DMS114 treated with DMSO at 0.1 percent for 48 hours (cell line): Measurements from ENCODE around the gene RNF138.
"Not testable (repeated sequence)": the region's sequence is repeated elsewhere in the genome, so short reads cannot be mapped to it uniquely, and the experiment has no call there.

Experiments used
- DNase-seq: peaks from one replicate; lab custom pipeline; 2025; ENCODE audit not compliant: unreplicated experiment; lab: John Stamatoyannopoulos, UW

RNF138 gene, protein sequence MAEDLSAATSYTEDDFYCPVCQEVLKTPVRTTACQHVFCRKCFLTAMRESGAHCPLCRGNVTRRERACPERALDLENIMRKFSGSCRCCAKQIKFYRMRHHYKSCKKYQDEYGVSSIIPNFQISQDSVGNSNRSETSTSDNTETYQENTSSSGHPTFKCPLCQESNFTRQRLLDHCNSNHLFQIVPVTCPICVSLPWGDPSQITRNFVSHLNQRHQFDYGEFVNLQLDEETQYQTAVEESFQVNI

DNA sequence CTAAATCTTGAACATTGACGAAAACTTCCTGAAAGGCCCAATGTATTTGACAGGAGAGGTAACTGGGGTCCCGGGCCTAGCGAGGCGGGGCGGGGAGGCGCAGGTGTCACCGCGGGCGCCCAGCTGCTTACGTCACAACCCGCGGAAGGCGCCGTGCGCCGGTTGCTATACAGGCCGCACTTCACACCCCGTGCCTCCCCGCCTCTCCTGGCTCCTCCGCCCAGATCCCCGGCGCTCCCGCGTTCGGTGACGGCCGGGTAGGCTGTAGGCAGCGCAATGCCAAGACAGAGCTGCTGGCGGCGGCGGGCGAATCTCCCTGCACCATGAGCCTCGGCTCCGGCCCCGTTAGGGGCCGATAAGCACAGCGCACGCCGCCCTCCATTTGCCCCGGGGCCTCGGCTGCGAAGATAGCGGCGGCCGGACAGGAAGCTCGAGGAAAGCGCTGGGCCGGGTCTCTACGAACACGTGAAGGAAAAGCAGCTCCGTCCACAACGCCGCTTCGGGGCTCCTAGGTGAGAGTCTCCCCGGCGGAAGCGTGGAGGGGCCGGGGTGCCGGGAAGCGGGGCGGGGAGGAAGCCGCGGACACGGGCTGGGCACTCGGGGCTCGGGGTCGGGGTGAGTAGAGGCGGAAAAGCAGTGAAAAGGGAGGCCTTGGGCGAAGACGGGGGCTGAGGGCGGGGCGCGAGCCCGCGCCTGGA lies at the start of gene RNF138:
Gene RNF138, plus strand, starts transcription at position 151 of the 698 bp plus-strand sequence. CDS start 903 bp downstream, outside the sequence.
- DNase-seq, result peak; percentile 51

DNA sequence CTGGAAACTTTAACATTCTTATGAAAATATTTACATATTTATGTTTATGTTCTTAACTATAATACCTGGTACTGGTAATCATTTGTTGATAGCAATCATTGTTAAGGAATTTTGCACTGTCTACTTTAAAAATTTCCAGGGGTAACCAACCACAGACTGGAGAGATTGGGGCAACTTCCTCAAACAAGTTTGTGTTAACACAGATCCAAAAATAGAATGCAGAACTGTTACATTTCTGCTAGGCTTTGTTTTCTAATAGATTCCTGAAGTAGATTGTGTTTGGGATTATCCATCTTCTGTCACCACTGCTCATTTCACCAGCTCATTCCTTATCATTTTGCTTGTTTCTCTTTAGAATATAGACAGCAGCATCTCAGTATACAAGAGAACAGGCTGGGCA lies 49.3 kb upstream of the RNF138 start:
- DNase-seq, result no peak

DNA sequence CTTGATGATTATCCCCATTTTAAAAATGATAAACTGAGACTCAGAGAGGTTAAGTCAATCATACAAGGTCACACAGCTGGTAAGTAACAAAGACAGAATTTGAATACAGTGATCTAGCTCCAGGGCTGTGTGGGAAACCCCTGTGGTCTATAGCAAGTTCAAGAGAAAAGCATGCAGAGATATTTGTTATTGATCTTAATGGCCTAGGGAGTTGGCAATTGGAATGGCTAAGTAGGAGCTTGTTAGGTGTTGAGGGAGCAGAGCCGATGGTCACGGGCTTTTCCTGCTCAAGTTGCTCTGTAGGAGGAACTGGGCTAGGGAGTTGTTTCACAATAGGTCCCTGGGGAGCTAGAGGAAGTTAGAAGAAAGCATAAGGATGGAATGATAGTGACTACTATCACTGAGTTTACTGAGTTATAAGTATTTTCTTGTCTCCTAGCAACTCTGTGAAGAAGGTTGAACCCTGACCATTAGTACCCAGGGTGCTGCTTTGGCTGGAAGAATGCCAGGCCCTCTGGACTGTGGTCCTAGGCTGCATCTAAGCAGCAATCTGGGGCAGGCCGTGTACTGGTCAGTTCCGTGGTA lies 43.1 kb upstream of the RNF138 start:
- no peak for DNase-seq

DNA sequence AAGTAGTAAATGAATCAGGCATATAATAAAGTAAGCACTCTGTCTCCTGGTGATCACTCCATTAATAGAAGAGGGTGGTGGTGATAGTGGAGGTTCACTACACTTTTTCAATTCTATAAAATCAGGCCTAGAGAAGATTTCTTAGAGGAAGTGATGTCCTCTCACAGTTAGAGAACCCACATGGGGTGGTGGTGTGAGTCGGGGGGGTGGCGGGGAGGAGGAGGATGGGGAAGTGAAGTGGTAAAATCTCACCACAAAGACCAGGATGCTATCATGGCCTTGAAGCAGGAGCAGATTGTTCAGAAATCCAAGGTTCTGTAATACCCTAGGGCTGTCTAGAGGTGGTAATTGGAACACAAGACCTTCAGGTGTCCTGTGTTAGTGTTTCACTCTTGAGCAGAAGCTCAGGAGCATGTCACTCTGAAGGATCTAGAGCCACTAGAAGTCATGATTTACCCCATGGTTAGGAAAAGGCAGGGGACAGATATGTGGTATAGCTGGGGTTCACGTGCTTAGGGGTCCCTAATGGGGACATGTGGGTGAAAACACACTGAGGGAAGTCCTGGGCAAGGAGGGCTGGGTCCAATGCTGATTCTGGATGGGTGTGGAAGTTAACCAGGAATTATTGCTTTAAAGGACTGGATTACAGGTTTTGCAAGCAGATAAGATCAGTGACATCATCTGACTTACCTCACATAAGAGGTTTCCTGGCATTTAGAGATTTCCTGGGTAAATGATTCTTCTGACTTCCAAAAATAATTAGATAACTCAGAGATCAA lies 42.1 kb upstream of the RNF138 start:
- no peak for DNase-seq

DNA sequence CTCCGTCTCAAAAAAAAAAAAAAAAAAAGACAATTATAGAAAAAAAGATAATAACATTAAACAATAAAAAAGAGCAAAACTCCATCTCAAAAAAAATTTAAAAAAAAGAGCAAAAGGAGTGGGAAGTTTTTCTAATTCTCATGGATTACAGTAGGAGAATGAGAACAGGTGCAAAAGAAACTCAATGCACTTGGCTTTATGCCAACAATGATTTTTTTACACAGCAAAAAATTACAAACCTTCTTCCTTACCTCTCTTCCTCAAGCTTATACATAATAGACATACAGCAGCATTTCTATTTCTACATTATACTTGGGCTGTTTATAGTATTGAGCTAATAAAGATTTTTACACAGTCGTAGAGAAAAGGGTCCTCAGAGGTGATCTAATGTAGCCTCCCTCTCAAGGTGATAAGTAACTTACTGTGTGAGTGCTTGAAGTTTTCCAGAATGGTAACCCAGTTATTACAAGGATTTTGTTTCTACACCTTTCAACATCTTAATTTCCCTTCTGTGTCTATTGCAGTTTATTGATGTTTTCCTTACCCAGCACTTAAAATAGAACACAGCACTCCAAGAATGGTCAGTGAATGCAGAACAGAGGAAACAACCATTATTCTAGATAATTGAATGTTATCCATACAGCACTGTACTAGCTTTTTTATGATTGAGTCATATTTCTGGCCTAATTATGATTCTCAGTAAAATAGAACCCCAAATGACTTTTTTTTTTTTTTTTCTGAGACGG lies 34.9 kb upstream of the RNF138 start:
- DNase-seq, result no peak

DNA sequence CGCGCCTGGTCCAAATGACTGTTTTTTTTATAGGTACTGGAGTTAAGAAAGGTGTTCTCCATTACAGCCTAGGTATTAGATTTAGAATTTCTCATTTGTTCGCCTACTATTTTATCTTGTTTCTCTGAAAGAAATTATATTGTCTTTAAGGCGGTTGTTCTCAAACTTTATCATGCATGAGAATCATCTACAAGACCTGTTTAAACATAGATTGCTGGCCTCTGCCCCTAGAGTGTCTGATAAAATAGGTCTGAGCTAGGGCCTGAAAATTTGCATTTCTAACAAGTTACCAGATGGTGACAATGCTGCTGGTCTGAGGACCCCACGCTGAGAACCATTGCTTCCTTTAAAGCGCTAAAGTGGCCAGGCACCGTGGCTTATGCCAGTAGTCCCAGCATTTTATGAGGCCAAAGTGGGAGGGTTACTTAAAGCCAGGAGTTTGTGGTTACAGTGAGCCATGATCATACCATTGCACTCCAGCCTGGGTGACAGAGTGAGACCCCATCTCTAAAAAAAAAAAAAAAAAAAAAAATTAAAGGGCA lies 34.0 kb upstream of the RNF138 start:
- DNase-seq, result no peak

DNA sequence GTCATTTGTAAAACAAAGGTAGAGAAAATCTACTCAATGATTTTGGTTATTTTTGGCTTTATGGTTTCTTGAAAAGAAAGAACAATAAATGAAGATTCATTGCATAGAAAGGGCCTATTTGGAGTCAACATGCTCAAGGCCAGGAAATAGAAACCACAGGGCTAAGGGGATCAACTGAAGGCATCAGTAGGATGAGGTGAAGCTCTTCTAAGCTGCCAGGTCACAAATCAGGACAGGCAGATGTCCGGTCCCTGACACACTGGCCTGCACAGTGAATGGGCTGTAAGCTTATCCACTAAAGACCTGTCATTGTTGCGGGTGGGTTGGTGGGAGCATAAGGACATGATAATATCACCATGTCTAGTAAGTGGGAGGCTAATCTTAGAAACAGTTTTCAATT lies 31.6 kb upstream of the RNF138 start:
- no peak for DNase-seq

DNA sequence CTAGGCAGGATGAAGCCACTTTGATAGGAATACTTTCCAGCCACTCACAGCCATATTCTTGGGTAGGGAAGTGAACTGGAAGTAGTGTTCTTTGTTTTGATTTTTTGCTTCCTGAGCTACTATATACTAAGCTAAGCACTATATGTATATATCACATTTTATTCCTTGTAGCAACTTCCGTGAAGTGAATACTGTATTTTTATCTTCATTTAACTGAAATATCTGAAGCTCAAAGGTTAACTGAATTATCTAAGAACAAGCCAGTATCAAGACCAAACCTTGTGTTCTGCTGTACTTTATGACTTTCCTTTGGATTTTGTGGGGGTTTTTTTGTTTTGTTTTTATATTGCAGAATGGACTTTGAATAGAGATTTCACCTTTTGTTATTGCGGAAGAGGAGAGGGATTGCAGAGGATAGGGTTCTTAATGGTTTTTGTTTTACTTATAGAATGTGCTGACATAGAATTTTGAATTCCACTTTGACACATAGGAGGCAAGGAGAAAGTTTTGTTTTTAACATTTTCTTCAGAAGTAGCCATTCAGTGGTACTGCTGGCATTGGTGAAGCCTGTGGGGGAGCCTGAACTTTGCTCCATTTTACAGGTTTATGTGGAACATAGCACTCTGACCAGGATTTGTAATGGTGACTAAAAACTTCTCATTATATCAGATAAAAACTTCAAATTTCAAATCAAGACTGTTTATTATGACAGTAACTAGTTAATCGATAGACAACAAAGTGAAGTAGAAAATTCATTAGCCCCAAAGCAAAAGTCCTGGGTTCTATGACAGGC lies 24.1 kb upstream of the RNF138 start:
- no peak for DNase-seq

DNA sequence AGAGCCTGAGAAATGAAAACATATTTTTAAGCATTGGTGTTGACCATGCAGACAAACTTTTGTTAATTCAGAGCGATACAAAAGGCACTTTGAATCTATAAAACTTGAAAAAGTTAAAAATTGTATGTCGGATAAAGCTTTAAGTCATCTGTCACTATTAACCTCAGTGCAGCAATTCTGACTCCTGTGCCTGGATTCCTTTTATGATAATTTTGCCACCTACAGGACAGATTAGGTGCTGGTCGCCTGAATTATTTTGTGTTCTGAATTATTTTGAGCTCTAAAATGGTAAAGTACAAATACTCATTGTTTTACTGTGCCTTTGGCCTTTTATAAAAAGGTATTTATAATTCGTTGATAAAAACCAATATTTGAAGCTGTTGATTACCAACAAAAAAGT lies 19.4 kb upstream of the RNF138 start:
- peak; percentile 19 for DNase-seq

DNA sequence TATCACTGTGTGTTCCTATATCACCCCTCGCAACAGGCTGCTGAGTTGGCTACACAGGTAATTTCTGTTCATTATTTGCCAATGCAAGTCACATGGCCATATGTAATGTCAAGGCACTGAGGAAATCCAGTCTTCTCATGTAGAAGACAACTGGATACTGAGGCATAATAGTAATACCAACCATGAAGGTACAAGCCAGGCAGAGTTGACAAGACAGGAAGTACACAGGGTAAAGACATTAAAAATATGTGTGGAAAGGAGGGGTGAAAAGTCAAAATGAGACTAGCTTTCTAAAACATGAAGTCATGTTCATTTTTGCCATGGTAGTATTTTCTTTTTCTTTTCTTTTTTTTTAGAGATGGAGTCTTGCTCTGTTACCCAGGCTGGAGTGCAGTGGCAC lies 17.5 kb upstream of the RNF138 start:
- DNase-seq, result no peak

DNA sequence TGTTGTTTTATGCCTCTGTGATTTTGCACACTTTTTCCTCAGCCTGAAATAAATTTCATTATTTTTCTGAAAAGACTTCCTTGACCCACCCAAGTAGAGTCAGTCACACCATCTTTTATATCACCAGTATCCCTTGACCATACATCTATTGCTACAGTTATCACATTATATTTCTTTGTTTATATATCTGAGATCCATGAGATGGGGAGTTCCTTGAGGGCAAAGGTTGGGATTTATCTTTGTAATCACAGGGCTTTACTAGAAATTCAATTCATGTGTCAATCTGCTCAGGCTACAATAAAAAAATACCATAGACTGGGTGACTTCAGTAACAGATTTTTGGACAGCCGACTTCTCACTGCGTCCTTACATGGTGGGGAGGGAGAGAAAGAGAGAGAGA lies 12.8 kb upstream of the RNF138 start:
- no peak for DNase-seq

DNA sequence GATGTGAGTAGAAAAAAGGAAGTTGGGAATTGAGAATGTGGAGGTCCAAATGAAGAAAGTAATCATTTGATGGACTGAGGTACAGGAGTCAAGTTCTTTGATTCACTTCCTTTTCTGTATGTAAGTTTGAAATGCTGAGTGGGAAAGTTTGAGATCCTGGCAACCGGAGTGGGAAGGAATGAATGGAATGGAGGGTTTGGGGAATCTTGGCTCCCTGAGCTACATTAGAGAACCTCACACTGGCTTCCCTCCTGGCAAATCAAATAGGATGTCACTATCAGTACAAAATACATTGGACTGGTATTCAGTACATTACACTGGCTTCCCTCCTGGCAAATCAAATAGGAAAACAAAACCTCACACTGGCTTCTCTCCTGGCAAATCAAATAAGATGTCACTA lies 9.8 kb upstream of the RNF138 start:
- DNase-seq, result no peak

DNA sequence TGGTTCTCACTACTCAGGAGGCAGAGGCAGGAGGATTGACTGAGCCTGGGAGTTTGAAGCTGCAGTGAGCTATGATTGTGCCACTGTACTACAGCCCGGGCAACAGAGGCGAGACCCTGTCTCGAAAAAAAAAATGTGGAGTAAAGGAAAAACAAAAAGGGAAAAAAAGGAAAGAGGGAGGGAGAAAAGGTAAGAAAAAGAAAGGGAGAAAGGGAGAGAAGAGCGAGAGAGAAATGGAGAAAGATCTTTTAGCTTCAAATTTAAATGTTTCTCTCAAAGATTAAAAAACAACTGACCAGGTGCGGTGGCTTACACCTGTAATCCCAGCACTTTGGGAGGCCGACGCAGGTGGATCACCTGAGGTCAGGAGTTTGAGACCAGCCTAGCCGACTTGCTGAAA lies 7.9 kb upstream of the RNF138 start:
- no peak for DNase-seq

DNA sequence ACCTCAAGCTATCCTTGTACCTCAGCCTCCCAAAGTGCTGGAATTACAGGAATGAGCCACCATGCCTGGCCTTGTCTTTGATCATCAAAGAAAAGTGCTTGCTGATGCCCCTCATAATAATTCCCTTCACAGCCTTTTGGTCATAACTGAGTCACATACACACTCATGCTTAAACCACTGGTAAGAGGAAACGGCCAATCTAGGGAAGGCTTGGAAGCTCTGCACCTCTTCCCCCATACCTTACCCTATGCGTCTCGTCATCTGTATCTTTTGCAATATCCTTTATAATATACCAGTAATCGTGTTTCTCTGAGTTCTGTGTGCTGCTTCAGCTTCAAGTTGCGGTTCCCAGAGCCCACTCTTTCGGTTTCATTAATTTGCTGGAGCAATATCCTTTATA lies 4.8 kb upstream of the RNF138 start:
- no peak for DNase-seq

DNA sequence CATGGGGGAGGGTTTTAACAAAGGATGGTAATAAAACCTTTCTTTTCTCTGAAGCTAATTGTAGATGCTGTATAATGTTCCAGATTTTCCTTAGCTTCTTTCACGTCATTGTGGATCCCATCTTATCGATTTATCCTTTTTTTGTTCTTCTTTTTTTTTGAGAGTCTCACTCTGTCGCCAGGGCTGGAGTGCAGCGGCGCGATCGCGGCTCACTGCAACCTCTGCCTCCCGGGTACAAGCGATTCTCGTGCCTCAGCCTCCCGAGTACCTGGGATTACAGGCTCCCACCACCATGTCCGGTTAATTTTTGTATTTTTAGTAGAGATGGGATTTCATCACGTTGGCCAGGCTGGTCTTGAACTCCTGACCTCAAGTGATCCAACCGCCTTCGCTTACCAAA lies 843 bp upstream of the RNF138 start:
- DNase-seq, result not testable (repeated sequence)

DNA sequence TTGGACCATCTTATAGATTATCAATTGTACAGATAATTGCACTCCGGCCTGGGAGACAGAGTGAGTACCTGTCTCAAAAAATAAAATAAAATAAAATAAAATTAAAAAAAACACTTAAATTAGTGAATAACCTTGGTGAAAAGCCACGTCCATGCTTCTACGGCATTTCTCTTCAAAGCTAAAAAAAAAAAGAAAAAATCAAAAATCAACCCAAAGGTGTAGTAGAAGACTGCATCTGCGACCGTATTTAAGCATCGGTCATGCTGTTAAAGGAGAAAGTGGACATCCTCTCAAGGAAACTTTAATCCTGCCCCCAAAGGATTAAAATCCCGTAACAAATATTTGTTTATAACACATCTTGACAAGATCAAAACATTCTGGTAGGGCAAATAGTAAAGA lies 350 bp upstream of the RNF138 start:
- DNase-seq, result no peak

DNA sequence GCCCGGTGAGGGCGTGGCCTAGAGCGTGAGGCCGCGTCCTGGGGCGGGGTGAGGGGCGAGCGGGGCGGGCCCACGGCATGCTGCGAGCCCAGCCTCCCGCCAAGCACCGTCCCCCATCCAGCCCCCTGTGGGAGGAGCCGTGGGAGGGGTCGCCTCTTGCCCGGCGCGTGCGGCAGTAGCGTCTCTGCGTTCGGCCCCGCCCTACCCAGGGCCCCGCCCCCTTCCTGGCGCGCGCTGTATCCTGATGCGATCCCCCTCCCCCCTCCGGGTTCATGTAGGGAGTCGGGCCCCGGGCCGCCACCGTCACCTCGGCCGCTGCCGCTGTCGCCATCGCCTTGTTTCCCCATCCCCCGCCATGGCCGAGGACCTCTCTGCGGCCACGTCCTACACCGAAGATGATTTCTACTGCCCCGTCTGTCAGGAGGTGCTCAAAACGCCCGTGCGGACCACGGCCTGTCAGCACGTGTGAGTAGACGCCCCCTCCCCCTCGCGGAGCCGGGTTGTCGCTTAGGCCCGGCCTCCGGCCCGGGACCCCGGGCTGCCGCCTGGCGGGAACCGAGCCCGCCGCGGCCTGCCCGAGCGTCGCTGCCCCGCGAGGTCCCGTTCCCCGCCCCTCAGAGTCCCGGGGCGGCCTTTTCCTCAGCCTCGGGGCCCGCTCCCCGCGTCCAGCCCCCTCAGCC lies 888 bp downstream of the RNF138 start:
- DNase-seq, result peak; percentile 84

DNA sequence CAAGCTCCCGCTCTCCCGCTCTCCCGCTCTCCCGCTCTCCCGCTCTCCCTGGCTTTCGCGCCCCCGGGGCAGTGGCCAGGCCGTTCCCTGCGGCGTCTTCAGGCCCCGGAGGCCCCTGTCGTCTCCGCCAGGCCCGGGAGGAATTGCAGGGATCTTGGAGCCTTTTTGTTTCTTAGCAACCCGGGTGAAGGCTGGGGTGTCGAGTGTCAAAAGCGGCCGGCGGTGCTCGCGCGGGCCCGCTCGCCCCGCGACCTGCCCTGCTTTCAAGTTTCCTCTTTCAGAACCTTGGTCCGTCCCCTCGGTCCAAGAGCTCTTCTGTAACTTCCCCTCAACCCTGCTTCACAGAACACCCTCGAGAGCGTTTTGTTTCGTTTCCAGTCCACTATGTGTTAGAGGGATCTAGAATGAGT lies 1.4 kb downstream of the RNF138 start:
- DNase-seq, result peak; percentile 11

DNA sequence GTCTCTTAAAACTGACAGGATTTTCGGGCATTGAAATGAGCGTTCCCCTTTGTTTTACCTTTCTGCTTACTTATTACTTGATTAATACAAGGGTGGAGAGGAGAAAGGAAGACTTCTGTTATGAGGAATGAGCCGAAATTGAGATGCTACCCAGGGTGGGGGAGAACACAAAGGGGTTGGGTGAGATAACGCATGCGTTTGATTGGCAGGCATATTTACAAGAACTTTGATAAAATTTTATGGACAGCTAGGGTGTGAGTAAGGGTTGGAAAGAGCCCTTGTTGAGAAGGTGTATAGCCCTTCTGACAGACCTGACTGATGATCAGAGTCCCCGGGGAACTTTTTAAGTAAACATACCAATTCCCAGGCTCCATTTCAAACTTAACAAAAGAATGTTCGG lies 1.8 kb downstream of the RNF138 start:
- DNase-seq, result no peak
